OCI-LY3 (cell line): ENCODE measurements around the gene GRK3.

Source experiments
- H2AFZ ChIP-seq: fragments of 200-600, 300-600 bp; shearing (Covaris generic); 2 replicates; pipeline ENCODE4 v1.6.0; 2014; ENCODE audit warnings: antibody characterized with exemption, low read depth, low read length
- H3K27ac ChIP-seq: fragments of 200-600, 300-600 bp; sonication (generic); 2 replicates; pipeline ENCODE4 v1.5.1; 2014; ENCODE audit warnings: mild to moderate bottlenecking, low read length, moderate library complexity, mixed read lengths
- H3K27me3 ChIP-seq: fragments of 200-600, 300-600 bp; sonication (generic); 2 replicates; pipeline ENCODE4 v1.6.1; 2014; ENCODE audit warnings: low read depth, low read length, mixed read lengths
- H3K36me3 ChIP-seq: fragments of 200-600, 300-600 bp; sonication (generic); replicated peaks from 2 replicates; pipeline ENCODE3; 2014; ENCODE audit warnings: low read depth, low read length, mixed read lengths
- H3K4me1 ChIP-seq: fragments of 300-600, 200-600 bp; sonication (generic); 2 replicates; pipeline ENCODE4 v1.6.1; 2014; ENCODE audit warnings: low read length, mixed read lengths
- H3K4me2 ChIP-seq: fragments of 200-600, 300-600 bp; sonication (generic); 2 replicates; pipeline ENCODE4 v1.6.1; 2014; ENCODE audit warnings: low read length, mixed read lengths
- H3K4me3 ChIP-seq: fragments of 300-600, 200-600 bp; sonication (generic); 2 replicates; pipeline ENCODE4 v1.5.1; 2014; ENCODE audit warnings: antibody characterized with exemption, mild to moderate bottlenecking, low read length, moderate library complexity
- H3K79me2 ChIP-seq: fragments of 300-600, 200-600 bp; shearing (Covaris generic); 2 replicates; pipeline ENCODE4 v1.6.1; 2014; ENCODE audit warnings: mild to moderate bottlenecking, low read length, mixed read lengths
- H3K9ac ChIP-seq: fragments of 300-600, 200-600 bp; shearing (Covaris generic); 2 replicates; pipeline ENCODE4 v1.6.0; 2014; ENCODE audit warnings: mild to moderate bottlenecking, low read length, moderate library complexity
- H3K9me3 ChIP-seq: fragments of 200-600, 300-600 bp; shearing (Covaris generic); 2 replicates; pipeline ENCODE4 v1.6.1; 2014; ENCODE audit warnings: low read length, mixed read lengths; ENCODE audit not compliant: insufficient read depth
- H4K20me1 ChIP-seq: fragments of 200-600, 300-600 bp; sonication (generic); 2 replicates; pipeline ENCODE4 v1.6.1; 2016; ENCODE audit warnings: low read length, mixed read lengths; ENCODE audit not compliant: insufficient read depth
- EZH2phosphoT487 ChIP-seq: fragments of 200-600 bp; shearing (Covaris generic); IDR thresholded peaks from 2 replicates; pipeline ENCODE4 v1.6.1; 2018; ENCODE audit warnings: antibody characterized with exemption, mixed run types, low read depth
- TF ChIP-seq, protein P1 (sequence below): fragments of 200-600, 300-600 bp; sonication (generic); IDR thresholded peaks from 2 replicates; pipeline ENCODE4 v1.5.1; 2014; ENCODE audit warnings: antibody characterized with exemption, low read length, low read depth

Gene GRK3

DNA sequence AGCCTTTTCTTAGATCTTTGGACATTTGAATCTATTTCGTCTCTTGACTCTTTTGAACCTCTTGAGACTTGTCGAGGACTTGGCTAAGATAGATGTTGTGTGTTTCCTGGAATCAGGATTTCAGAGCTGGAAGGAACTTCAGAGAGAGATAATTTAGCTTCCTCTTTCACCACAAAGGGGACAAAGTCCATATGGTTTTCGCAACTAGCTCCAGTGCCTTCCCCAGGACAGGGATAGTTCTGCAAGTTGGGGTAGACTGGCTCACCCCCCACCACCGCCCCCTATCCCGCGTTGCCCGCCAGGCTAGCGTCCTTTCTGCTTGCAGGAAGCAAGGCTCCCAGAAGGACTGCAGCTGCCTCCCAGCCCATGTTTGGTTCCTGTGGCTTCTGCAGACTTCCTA, 101.8 kb downstream of the GRK3 start:
- TF ChIP-seq, protein P1, sequence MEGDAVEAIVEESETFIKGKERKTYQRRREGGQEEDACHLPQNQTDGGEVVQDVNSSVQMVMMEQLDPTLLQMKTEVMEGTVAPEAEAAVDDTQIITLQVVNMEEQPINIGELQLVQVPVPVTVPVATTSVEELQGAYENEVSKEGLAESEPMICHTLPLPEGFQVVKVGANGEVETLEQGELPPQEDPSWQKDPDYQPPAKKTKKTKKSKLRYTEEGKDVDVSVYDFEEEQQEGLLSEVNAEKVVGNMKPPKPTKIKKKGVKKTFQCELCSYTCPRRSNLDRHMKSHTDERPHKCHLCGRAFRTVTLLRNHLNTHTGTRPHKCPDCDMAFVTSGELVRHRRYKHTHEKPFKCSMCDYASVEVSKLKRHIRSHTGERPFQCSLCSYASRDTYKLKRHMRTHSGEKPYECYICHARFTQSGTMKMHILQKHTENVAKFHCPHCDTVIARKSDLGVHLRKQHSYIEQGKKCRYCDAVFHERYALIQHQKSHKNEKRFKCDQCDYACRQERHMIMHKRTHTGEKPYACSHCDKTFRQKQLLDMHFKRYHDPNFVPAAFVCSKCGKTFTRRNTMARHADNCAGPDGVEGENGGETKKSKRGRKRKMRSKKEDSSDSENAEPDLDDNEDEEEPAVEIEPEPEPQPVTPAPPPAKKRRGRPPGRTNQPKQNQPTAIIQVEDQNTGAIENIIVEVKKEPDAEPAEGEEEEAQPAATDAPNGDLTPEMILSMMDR = no peak
- TF ChIP-seq EZH2phosphoT487 = no peak
- no peak overlapping the region for H3K4me2 ChIP-seq
- H3K4me3 ChIP-seq = no peak overlapping the region
- H3K27ac ChIP-seq = no peak overlapping the region
- H4K20me1 ChIP-seq = peaks cover 34% of the 10 kb centered on the region
- H3K79me2 ChIP-seq = peaks cover 22% of the 10 kb centered on the region
- H3K36me3 ChIP-seq = peaks cover 46% of the 10 kb centered on the region
- peaks cover 11% of the 10 kb centered on the region for H3K4me1 ChIP-seq
- no peak overlapping the region for H3K9ac ChIP-seq
- H3K9me3 ChIP-seq = no peaks in the 10 kb centered on the region
- H2AFZ ChIP-seq = no peak overlapping the region
- H3K27me3 ChIP-seq = no peaks in the 10 kb centered on the region

DNA sequence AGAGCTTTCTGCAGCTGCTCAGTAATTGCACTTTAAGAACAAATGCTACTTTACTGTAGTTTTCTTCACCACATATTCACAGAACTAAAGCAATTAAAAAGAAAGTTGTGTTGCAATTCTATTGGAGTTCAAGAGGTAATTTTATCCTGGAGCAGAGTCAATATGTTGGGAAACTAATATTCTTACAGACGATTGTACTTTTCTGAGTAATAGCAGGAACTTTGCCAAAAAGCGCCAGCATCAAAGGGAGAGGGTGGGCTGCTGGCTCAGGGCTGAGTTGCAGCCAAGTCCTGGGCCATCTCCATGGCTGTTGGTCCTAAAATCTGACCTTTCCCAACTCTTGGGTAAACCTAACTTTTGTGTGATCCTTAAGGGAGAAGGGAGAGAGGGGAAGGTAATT, 104.0 kb downstream of the GRK3 start:
- TF ChIP-seq, protein P1 = no peak
- TF ChIP-seq EZH2phosphoT487 = no peak
- Histone ChIP-seq H3K4me2 (no peak overlapping the region), H3K9me3 (no peaks in the 10 kb centered on the region), H3K4me3 (no peak overlapping the region), H3K27me3 (no peaks in the 10 kb centered on the region), H3K36me3 (peaks cover 49% of the 10 kb centered on the region), H3K79me2 (peaks cover 14% of the 10 kb centered on the region; the same call in 1 of the 2 replicates), H3K4me1 (peaks cover 18% of the 10 kb centered on the region), H3K9ac (no peak overlapping the region), H4K20me1 (peaks cover 27% of the 10 kb centered on the region), H2AFZ (no peak overlapping the region), H3K27ac (no peak overlapping the region)

DNA sequence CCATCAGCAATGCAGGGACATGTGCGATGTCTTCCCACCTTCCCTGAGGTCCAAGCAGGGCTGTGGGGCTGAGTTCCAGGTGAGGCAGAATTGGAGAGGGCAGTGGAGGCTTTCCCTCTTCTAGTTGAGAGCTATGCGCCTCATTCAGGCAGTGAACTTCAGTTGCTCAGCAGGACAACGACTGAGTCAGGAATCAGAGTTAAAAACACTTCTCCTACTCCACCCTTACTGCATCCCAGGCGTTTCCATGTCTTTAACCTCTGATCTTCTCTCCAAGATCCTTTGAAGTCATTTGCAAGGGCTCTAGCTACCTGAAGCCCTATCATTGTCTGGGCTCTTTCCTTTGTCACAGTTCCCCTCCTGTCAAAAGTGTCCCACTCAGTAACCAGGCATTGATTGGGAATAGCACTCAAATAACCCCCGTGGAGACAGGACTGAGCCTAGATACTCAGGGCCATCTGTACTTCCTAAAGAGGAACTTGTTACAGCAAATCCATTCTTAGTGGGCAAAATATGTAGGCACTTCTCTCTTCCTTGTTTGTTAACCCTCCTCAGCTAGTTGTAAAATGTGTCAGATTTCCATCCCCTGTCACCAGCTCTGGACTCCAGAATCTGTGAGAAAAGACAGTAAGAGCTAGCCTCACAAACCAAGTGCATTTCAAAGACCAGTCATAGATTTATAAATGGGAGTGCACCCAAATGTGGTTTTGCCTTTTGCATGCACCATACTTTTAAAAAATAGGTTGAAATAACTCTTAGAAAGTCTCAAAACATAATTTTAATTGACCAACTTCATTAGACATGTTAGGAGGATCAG, 105.0 kb downstream of the GRK3 start:
- no peak overlapping the region for H3K4me3 ChIP-seq
- H3K9ac ChIP-seq = no peak overlapping the region
- no peaks in the 10 kb centered on the region for H3K9me3 ChIP-seq
- no peak overlapping the region for H3K4me2 ChIP-seq
- peaks cover 20% of the 10 kb centered on the region; the same call in 1 of the 2 replicates for H4K20me1 ChIP-seq
- TF ChIP-seq, protein P1 = no peak
- TF ChIP-seq EZH2phosphoT487 = no peak
- peaks cover 15% of the 10 kb centered on the region; the same call in 1 of the 2 replicates for H3K79me2 ChIP-seq
- H3K36me3 ChIP-seq = peaks cover 54% of the 10 kb centered on the region
- H3K27ac ChIP-seq = peak overlapping the region; percentile 38
- H3K4me1 ChIP-seq = peaks cover 18% of the 10 kb centered on the region
- H2AFZ ChIP-seq = no peak overlapping the region
- no peaks in the 10 kb centered on the region for H3K27me3 ChIP-seq

DNA sequence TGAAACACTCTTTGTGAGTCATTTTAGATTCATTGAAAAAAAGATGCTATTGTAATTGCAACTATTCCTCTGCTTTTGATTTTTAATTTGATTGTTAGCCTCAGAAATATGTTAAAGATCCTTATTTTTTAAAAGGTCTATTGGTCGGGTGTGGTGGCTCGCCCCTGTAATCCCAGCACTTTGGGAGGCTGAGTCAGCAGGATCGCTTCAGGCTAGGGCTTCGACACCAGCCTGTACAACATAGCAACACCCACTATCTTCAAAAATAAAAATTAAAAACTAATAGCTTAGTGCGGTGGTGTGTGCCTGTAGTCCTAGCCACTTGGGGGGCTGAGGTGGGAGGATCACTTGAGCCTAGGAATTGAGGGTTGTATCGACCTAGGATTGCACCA, 105.6 kb downstream of the GRK3 start:
- Histone ChIP-seq H3K36me3 (peaks cover 55% of the 10 kb centered on the region), H2AFZ (no peak overlapping the region), H3K9ac (no peak overlapping the region), H3K9me3 (no peaks in the 10 kb centered on the region), H3K4me2 (no peak overlapping the region), H3K27ac (peak overlapping the region; percentile 38; the same call in 1 of the 2 replicates), H3K27me3 (no peaks in the 10 kb centered on the region), H3K4me3 (no peak overlapping the region), H3K79me2 (peaks cover 12% of the 10 kb centered on the region; the same call in 1 of the 2 replicates), H4K20me1 (peaks cover 17% of the 10 kb centered on the region; the same call in 1 of the 2 replicates), H3K4me1 (peaks cover 18% of the 10 kb centered on the region)
- TF ChIP-seq EZH2phosphoT487 = no peak
- TF ChIP-seq, protein P1 = no peak
